Activated T-cell treated with anti-CD3 and anti-CD28 coated beads for 4 hours (primary cell): Measurements from ENCODE around the gene HEY2.
"Not testable (repeated sequence)": the region's sequence is repeated elsewhere in the genome, so short reads cannot be mapped to it uniquely, and the experiment has no call there.

ENCODE experiments used
- DNase-seq: peaks from one replicate; pipeline ENCODE4 v3.0.0-alpha.2; 2020

HEY2 gene

GRCh38 chr6:125773387-125774341, 24.2 kb downstream of the HEY2 start:
- DNase-seq = no peak

- not testable (repeated sequence) for DNase-seq
Observed at GRCh38 chr6:125776107-125776826, 26.8 kb downstream of the HEY2 start.

- peak; percentile 87 for DNase-seq
Observed at GRCh38 chr6:125779924-125780539, 30.6 kb downstream of the HEY2 start.

GRCh38 chr6:125780540-125781313, 31.3 kb downstream of the HEY2 start:
- DNase-seq = peak; percentile 54

GRCh38 chr6:125781314-125781868, 32.0 kb downstream of the HEY2 start:
- no peak for DNase-seq

GRCh38 chr6:125784365-125784764, 34.9 kb downstream of the HEY2 start:
- DNase-seq = no peak

GRCh38 chr6:125787791-125788190, 38.4 kb downstream of the HEY2 start:
- DNase-seq = no peak

GRCh38 chr6:125789167-125789566, 39.7 kb downstream of the HEY2 start:
- DNase-seq = no peak

- DNase-seq = peak; percentile 18
Observed at GRCh38 chr6:125789576-125790357, 40.3 kb downstream of the HEY2 start.

- DNase-seq = peak; percentile 61
Observed at GRCh38 chr6:125790358-125791150, 41.1 kb downstream of the HEY2 start, which contains the start of gene NCOA7. NCOA7 (plus strand) TSS chr6:125790960; CDS start chr6:125815355, 24,395 bp downstream.

- DNase-seq = peak; percentile 25
Observed at GRCh38 chr6:125791151-125791819, 41.9 kb downstream of the HEY2 start.

- no peak for DNase-seq
Observed at GRCh38 chr6:125791820-125792165, 42.4 kb downstream of the HEY2 start.

GRCh38 chr6:125792172-125792571, 42.7 kb downstream of the HEY2 start:
- DNase-seq = no peak

GRCh38 chr6:125792680-125793079, 43.2 kb downstream of the HEY2 start:
- no peak for DNase-seq

GRCh38 chr6:125793280-125793679, 43.8 kb downstream of the HEY2 start:
- no peak for DNase-seq

GRCh38 chr6:125793863-125794262, 44.4 kb downstream of the HEY2 start:
- no peak for DNase-seq

GRCh38 chr6:125794342-125795137, 45.1 kb downstream of the HEY2 start:
- DNase-seq = no peak

GRCh38 chr6:125795301-125795700, 45.9 kb downstream of the HEY2 start:
- DNase-seq = no peak
